K562 treated with DMSO at 1 percent for 24 hours (cell line): Measurements from ENCODE around the gene MAGEH1. TPM values are rescaled to one million over a fixed set of nuclear protein-coding genes. Genes with fewer than 3 reads are reported as not detected.

Source experiments
- total RNA-seq: library from RNA; unstranded; fragments of 300-600 nt; gene quantifications from 2 replicates; pipeline ENCODE4 v1.2.3, GENCODE V29; 2022; ENCODE audit warnings: low read depth; ENCODE audit not compliant: insufficient read depth

The MAGEH1 gene, protein sequence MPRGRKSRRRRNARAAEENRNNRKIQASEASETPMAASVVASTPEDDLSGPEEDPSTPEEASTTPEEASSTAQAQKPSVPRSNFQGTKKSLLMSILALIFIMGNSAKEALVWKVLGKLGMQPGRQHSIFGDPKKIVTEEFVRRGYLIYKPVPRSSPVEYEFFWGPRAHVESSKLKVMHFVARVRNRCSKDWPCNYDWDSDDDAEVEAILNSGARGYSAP
- total RNA-seq = 17.4 and 18.6 TPM in 2 replicates

DNA sequence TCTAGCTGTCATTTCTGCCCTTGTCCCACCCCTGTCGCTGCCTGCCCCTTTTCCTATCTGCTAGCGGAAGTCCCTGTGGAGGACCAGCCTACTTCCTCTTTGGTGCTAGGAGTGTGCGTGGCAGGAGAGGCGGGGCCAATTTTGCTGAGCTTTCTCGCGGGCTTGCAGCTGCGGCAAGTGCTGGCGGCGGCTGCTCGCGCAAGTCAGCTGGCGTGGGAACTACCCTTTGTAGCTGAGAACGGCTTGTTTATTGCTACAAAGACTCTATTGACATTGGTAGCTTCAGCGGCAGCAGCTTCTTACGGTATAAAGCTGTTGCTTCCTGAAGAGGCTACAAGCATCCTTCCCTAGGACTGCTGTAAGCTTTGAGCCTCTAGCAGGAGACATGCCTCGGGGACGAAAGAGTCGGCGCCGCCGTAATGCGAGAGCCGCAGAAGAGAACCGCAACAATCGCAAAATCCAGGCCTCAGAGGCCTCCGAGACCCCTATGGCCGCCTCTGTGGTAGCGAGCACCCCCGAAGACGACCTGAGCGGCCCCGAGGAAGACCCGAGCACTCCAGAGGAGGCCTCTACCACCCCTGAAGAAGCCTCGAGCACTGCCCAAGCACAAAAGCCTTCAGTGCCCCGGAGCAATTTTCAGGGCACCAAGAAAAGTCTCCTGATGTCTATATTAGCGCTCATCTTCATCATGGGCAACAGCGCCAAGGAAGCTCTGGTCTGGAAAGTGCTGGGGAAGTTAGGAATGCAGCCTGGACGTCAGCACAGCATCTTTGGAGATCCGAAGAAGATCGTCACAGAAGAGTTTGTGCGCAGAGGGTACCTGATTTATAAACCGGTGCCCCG is at the start of gene MAGEH1:
Gene MAGEH1, plus strand, starts transcription at position 138 of the 843 bp plus-strand sequence. Its CDS starts 248 bp downstream, at position 386.

DNA sequence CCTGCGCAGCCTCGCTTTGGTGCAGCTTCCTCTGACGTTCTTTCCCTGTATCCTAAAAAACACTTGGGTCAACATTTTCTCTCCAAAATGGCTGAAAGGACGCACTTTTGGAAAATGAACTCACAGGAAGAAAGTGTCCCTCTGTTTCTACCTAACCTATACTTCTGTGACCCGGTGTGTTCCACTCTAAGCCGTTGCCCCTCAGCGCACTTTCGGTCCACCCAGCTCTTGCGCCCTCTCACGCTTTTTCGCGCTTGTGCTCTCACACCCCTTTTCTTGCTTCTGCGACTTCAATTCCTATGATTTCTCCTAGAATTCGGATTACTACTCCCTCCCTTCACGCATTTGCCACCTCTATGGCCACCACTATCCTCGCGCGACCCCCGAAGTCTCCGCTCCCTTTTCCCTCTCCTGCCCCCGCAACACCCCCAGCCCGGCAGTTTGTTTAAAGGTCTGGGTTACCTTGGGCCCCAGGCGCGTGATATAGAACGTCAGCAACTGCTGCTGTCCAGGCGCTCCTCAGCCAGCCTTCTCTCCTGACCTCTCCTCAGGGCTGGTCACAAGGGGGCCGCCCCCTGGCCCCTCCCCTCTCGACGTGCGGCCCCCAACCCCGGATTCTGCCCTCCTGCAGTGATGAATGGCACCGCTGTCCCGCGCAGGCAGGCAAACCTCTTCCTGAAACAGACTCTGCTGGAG is 37.5 kb downstream of the MAGEH1 start, which contains the start of gene USP51:
Gene USP51, minus strand, starts transcription at position 535 of the 696 bp plus-strand sequence. CDS start 909 bp downstream, outside the sequence.

Other genes starting within 250 kb of the MAGEH1 start
- 236 and 259 TPM in 2 replicates for gene PAGE5, start 231.8 kb upstream of the MAGEH1 start, total RNA-seq
- gene PAGE3, start 187.2 kb upstream of the MAGEH1 start, total RNA-seq = not detected in 2 replicates
- 0.82 and 1.2 TPM in 2 replicates for gene USP51, start 37.7 kb downstream of the MAGEH1 start, total RNA-seq
- gene FOXR2, start 171.3 kb downstream of the MAGEH1 start, total RNA-seq = 0.19 TPM in 1 of 2 replicates, not detected in the other